SK-N-SH (cell line): ENCODE data around the gene PGLYRP4. TPM values are rescaled to one million over a fixed set of nuclear protein-coding genes. Genes with fewer than 3 reads are reported as not detected.

Experiments used
- CTCF ChIA-PET: fragments of 300-600, 350-600 bp; formaldehyde crosslinking; extraction: SDS; loops from one replicate; lab custom pipeline; 2021; lab: Yijun Ruan, JAX
- POLR2A ChIA-PET: fragments of 350-600 bp; sonication (Branson Sonifier 250); formaldehyde crosslinking; extraction: SDS; loops from one replicate; lab custom pipeline; 2020; ENCODE audit warnings: antibody characterized with exemption, inconsistent platforms; lab: Yijun Ruan, JAX
- DNase-seq: peaks from one replicate; pipeline ENCODE4 v3.0.0; 2012
- H2AFZ ChIP-seq: fragments of 200-600 bp; sonication (generic); 2 replicates; pipeline ENCODE4 v1.8.1; 2016; ENCODE audit warnings: antibody characterized with exemption, mild to moderate bottlenecking, low read depth
- H3F3A ChIP-seq: fragments of 200-600 bp; sonication (generic); replicated peaks from 2 replicates; pipeline ENCODE3; 2016; ENCODE audit warnings: antibody characterized with exemption, mild to moderate bottlenecking; ENCODE audit not compliant: insufficient read depth
- H3K27ac ChIP-seq, 2 experiments: fragments of 200-500 bp in 1 of 2; fragments of 200-600 bp in 1 of 2; sonication (Bioruptor generic) in 1 of 2; sonication (generic), shearing (Covaris generic) in 1 of 2; 2 replicates each; pipeline versions ENCODE4 v1.5.1 to v1.6.1; 2014 to 2016; ENCODE audit warnings: low read depth in 2 of 2, inconsistent platforms in 1 of 2, low read length in 1 of 2, mild to moderate bottlenecking in 1 of 2, mixed read lengths in 1 of 2
- H3K27me3 ChIP-seq: fragments of 200-600 bp; sonication (generic), shearing (Covaris generic); 2 replicates; pipeline ENCODE4 v1.6.1; 2016; ENCODE audit warnings: mixed run types; ENCODE audit not compliant: insufficient read depth
- H3K36me3 ChIP-seq, 2 experiments: fragments of 200-500 bp in 1 of 2; fragments of 200-600 bp in 1 of 2; sonication (Bioruptor generic) in 1 of 2; sonication (generic) in 1 of 2; replicated peaks in 1 of 2; 2 replicates each; pipeline versions ENCODE3 to v1.5.1; 2014 to 2016; ENCODE audit warnings: low read length in 1 of 2, mild to moderate bottlenecking in 1 of 2; ENCODE audit not compliant: insufficient read depth in 2 of 2, control insufficient read depth in 1 of 2
- H3K4me1 ChIP-seq, 2 experiments: fragments of 200-500 bp in 1 of 2; fragments of 200-600 bp in 1 of 2; sonication (Bioruptor generic) in 1 of 2; sonication (generic), shearing (Covaris generic) in 1 of 2; 2 replicates each; pipeline versions ENCODE4 v1.5.1 to v1.6.1; 2014 to 2016; ENCODE audit warnings: low read depth in 1 of 2, low read length in 1 of 2, mixed run types in 1 of 2; ENCODE audit not compliant: insufficient read depth in 2 of 2, control insufficient read depth in 1 of 2
- H3K4me2 ChIP-seq: fragments of 200-600 bp; sonication (generic), shearing (Covaris generic); 2 replicates; pipeline ENCODE4 v1.6.1; 2017; ENCODE audit warnings: mixed run types
- H3K4me3 ChIP-seq, 2 experiments: fragments of 200-500 bp in 1 of 2; fragments of 200-600 bp in 1 of 2; sonication (Bioruptor generic) in 1 of 2; sonication (generic), shearing (Covaris generic) in 1 of 2; 2 replicates each; pipeline versions ENCODE4 v1.5.1 to v1.8.1; 2014 to 2016; ENCODE audit warnings: low read depth in 2 of 2, inconsistent platforms in 1 of 2, low read length in 1 of 2, mild to moderate bottlenecking in 1 of 2, mixed read lengths in 1 of 2, moderate library complexity in 1 of 2
- H3K79me2 ChIP-seq: fragments of 200-600 bp; sonication (generic); 2 replicates; pipeline ENCODE4 v1.8.1; 2017; ENCODE audit warnings: mild to moderate bottlenecking; ENCODE audit not compliant: insufficient read depth
- H3K9ac ChIP-seq: fragments of 200-600 bp; sonication (generic); 2 replicates; pipeline ENCODE4 v1.6.1; 2017; ENCODE audit warnings: mixed run types
- H3K9me2 ChIP-seq: fragments of 200-600 bp; sonication (generic); 2 replicates; pipeline ENCODE4 v1.6.1; 2017; ENCODE audit warnings: mixed run types
- H3K9me3 ChIP-seq: fragments of 200-600 bp; sonication (generic); 2 replicates; pipeline ENCODE4 v1.6.1; 2017; ENCODE audit warnings: mixed run types, mild to moderate bottlenecking, moderate library complexity
- H4K20me1 ChIP-seq: fragments of 200-600 bp; sonication (generic); 2 replicates; pipeline ENCODE4 v1.6.1; 2017; ENCODE audit warnings: mild to moderate bottlenecking, mixed run types; ENCODE audit not compliant: insufficient read depth
- CHD2 ChIP-seq: fragments of 150-350 bp; IDR thresholded peaks from 2 replicates; pipeline ENCODE4 v1.6.1; 2018; ENCODE audit warnings: low read length; ENCODE audit not compliant: partially characterized antibody
- ELF1 ChIP-seq: IDR thresholded peaks from 2 replicates; pipeline ENCODE4 v1.4.0; 2012
- FOXJ3 ChIP-seq: sonication (generic); formaldehyde crosslinking; IDR thresholded peaks from 2 replicates; pipeline ENCODE4 v1.5.1; 2020; ENCODE audit warnings: mild to moderate bottlenecking, missing genetic modification reagents
- GABPA ChIP-seq: IDR thresholded peaks from 2 replicates; pipeline ENCODE4 v1.4.0; 2012; ENCODE audit warnings: low read depth, mild to moderate bottlenecking
- JUND ChIP-seq: IDR thresholded peaks from 2 replicates; pipeline ENCODE4 v1.4.0; 2012
- MXI1 ChIP-seq: IDR thresholded peaks from 2 replicates; pipeline ENCODE4 v1.6.1; 2012; ENCODE audit warnings: mild to moderate bottlenecking, low read depth, low read length, improper control_type of control experiment
- NFIC ChIP-seq: IDR thresholded peaks from 2 replicates; pipeline ENCODE4 v1.4.0; 2012; ENCODE audit warnings: borderline replicate concordance
- NRF1 ChIP-seq: IDR thresholded peaks from 2 replicates; pipeline ENCODE4 v1.6.1; 2012; ENCODE audit warnings: low read depth, mild to moderate bottlenecking, low read length
- TCF12 ChIP-seq: IDR thresholded peaks from 2 replicates; pipeline ENCODE4 v1.4.0; 2012
- YY1 ChIP-seq: IDR thresholded peaks from 2 replicates; pipeline ENCODE4 v1.4.0; 2012; ENCODE audit warnings: low read depth, mild to moderate bottlenecking
- WGBS: methylation state at CpG from one replicate; pipeline ENCODE4 v1.1.6; 2017; ENCODE audit warnings: low lambda C conversion rate; 5-methylcytosine and 5-hydroxymethylcytosine counted together
- polyA plus RNA-seq, 3 experiments: library from polyadenylated mRNA; depleted of rRNA; stranded (reverse); fragments of >200 nt; gene quantifications; 2 replicates each; pipeline ENCODE4 v1.2.3, GENCODE V29; 2012
- TF ChIP-seq, protein P1 (sequence below): IDR thresholded peaks from 2 replicates; pipeline ENCODE4; 2012
- TF ChIP-seq, protein P2 (sequence below): fragments of 150-350 bp; IDR thresholded peaks from 2 replicates; pipeline ENCODE4 v1.6.1; 2016; ENCODE audit warnings: mild to moderate bottlenecking, low read depth, low read length

PGLYRP4 gene
- polyA plus RNA-seq, 1 of the 3 experiments (the other 2 are of a cell fraction), result not detected

DNA sequence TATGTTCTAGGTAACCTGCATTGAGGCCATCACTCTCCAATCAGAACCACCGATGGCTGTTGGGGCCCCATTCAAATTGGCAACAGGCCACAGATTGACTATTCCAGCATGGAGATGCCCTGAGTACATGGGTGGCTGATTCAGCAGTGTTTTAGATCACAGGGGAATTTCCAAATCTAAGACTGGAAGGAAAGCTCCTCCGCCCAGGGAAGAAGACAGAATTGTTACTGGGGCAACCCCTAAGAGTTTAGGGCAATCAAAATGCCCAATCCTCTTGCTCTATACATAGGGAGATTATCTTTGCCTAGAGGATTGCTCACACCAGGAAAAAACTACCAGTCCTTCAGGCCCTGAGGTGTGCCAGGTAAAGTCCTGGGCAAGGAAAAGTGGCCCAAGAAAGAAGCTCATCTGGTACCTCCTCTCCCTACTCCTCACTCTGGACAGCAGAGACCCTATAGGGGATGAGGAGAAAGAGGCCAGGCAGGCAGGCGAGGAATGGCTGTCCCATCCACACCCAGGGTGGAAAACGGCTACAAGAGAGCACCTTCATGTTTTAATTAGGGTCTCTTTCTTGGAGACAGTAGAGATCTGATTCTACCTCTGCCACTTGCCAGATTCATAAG, 36.4 kb upstream of the PGLYRP4 start:
- Histone ChIP-seq H3K9me3 (no peaks in the 10 kb centered on the region), H3K27ac (no peak overlapping the region), H3K9me2 (no peaks in the 10 kb centered on the region), H3K4me3 (no peak overlapping the region), H3K4me2 (no peak overlapping the region), H3K9ac (no peak overlapping the region), H3K79me2 (no peaks in the 10 kb centered on the region), H3K36me3 (no peaks in the 10 kb centered on the region), H3F3A (no peaks in the 10 kb centered on the region), H2AFZ (no peak overlapping the region), H3K27me3 (no peaks in the 10 kb centered on the region; the same call in 1 of the 2 replicates), H3K4me1 (no peaks in the 10 kb centered on the region), H4K20me1 (no peaks in the 10 kb centered on the region)
- no peak for DNase-seq
- POLR2A ChIA-PET, result no interaction called here
- TF ChIP-seq FOXJ3 (CRISPR knock-in tag) (no peak), ELF1 (no peak), GABPA (no peak), NRF1 (no peak), TCF12 (no peak), MXI1 (no peak)
- TF ChIP-seq, protein P1, sequence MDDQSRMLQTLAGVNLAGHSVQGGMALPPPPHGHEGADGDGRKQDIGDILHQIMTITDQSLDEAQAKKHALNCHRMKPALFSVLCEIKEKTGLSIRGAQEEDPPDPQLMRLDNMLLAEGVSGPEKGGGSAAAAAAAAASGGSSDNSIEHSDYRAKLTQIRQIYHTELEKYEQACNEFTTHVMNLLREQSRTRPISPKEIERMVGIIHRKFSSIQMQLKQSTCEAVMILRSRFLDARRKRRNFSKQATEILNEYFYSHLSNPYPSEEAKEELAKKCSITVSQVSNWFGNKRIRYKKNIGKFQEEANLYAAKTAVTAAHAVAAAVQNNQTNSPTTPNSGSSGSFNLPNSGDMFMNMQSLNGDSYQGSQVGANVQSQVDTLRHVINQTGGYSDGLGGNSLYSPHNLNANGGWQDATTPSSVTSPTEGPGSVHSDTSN, result no peak
- CTCF ChIA-PET, result no interaction called here
- WGBS, result 0% methylated on average over 3 of the region's 4 CpGs

DNA sequence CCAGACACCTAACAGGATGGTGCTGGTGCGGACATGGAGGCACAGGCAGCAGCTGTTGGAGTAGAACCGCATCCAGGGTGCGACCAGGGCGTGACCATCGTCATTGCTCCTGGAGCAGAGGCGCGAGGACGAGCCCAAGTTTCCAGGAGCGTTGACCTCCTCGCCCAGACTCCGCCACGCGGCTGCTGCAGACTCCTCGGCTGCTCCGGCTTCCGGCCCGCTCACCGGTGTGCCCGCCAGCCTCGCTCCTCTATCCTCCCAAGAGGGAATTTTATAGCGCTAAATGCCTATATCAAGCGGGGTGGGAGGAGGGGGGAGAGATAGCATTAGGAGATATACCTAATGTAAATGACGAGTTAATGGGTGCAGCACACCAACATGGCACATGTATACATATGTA, 32.1 kb upstream of the PGLYRP4 start:
- H3K36me3 ChIP-seq, result no peaks in the 10 kb centered on the region
- H4K20me1 ChIP-seq, result no peaks in the 10 kb centered on the region
- ChIA-PET CTCF (no interaction called here), POLR2A (no interaction called here)
- H3F3A ChIP-seq, result no peaks in the 10 kb centered on the region
- H3K9me3 ChIP-seq, result no peaks in the 10 kb centered on the region
- no peak for DNase-seq
- H3K27me3 ChIP-seq, result no peaks in the 10 kb centered on the region; the same call in 1 of the 2 replicates
- no peaks in the 10 kb centered on the region for H3K9me2 ChIP-seq
- H3K27ac ChIP-seq, result no peak overlapping the region
- H3K9ac ChIP-seq, result no peak overlapping the region
- TF ChIP-seq FOXJ3 (CRISPR knock-in tag), result no peak
- no peak for TF ChIP-seq YY1
- no peak for TF ChIP-seq NFIC
- no peak for TF ChIP-seq NRF1
- TF ChIP-seq GABPA, result no peak
- no peak for TF ChIP-seq CHD2
- TF ChIP-seq, protein P2, sequence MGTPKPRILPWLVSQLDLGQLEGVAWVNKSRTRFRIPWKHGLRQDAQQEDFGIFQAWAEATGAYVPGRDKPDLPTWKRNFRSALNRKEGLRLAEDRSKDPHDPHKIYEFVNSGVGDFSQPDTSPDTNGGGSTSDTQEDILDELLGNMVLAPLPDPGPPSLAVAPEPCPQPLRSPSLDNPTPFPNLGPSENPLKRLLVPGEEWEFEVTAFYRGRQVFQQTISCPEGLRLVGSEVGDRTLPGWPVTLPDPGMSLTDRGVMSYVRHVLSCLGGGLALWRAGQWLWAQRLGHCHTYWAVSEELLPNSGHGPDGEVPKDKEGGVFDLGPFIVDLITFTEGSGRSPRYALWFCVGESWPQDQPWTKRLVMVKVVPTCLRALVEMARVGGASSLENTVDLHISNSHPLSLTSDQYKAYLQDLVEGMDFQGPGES, result no peak
- TF ChIP-seq, protein P1, result no peak
- no peak for TF ChIP-seq JUND
- H3K79me2 ChIP-seq, result no peaks in the 10 kb centered on the region
- no peak overlapping the region for H3K4me2 ChIP-seq
- H2AFZ ChIP-seq, result no peak overlapping the region
- no peaks in the 10 kb centered on the region for H3K4me1 ChIP-seq
- WGBS, result 37% methylated on average over 14 of the region's 23 CpGs
- no peak overlapping the region for H3K4me3 ChIP-seq
